Osteoblast (primary cell): ENCODE data around the gene BRD2. TPM values are rescaled to one million over a fixed set of nuclear protein-coding genes. Genes with fewer than 3 reads are reported as not detected.

ENCODE experiments used
- DNase-seq: peaks from one replicate; pipeline ENCODE4 v3.0.0; 2011; ENCODE audit warnings: low spot score, mixed read lengths; ENCODE audit not compliant: insufficient read length; ENCODE audit errors: missing footprints
- H2AFZ ChIP-seq: 2 replicates; pipeline ENCODE4 v1.6.0; 2011; ENCODE audit warnings: mild to moderate bottlenecking, low read length
- H3K27ac ChIP-seq: 2 replicates; pipeline ENCODE4 v1.5.1; 2011; ENCODE audit warnings: mild to moderate bottlenecking, low read depth, low read length, moderate library complexity
- H3K27me3 ChIP-seq: 2 replicates; pipeline ENCODE4 v1.6.0; 2012; ENCODE audit warnings: mild to moderate bottlenecking, control low read depth, inconsistent platforms, low read length, moderate library complexity; ENCODE audit not compliant: insufficient read depth
- H3K36me3 ChIP-seq: 2 replicates; pipeline ENCODE4 v1.5.1; 2011; ENCODE audit warnings: mild to moderate bottlenecking, low read length, control low read depth, moderate library complexity; ENCODE audit not compliant: insufficient read depth
- H3K4me1 ChIP-seq: 2 replicates; pipeline ENCODE4 v1.5.1; 2011; ENCODE audit warnings: mild to moderate bottlenecking, low read length, control low read depth, moderate library complexity; ENCODE audit not compliant: insufficient read depth
- H3K4me2 ChIP-seq: 2 replicates; pipeline ENCODE4 v1.6.0; 2011; ENCODE audit warnings: mild to moderate bottlenecking, low read length; ENCODE audit not compliant: insufficient read depth
- H3K4me3 ChIP-seq: fragments of 200-600 bp; sonication (generic); 3 replicates; pipeline ENCODE4 v1.5.1; 2012; ENCODE audit warnings: mild to moderate bottlenecking, low read length, inconsistent platforms; ENCODE audit not compliant: insufficient read depth
- H3K79me2 ChIP-seq: 2 replicates; pipeline ENCODE4 v1.6.0; 2012; ENCODE audit warnings: mild to moderate bottlenecking, low read length, control low read depth, inconsistent platforms; ENCODE audit not compliant: insufficient read depth
- H3K9me3 ChIP-seq: 2 replicates; pipeline ENCODE4 v1.5.1; 2011; ENCODE audit warnings: low read depth, low read length, control low read depth
- H4K20me1 ChIP-seq: 2 replicates; pipeline ENCODE4 v1.6.0; 2012; ENCODE audit warnings: mild to moderate bottlenecking, low read length, control low read depth; ENCODE audit not compliant: insufficient read depth
- total RNA-seq: library from RNA; depleted of rRNA; stranded (reverse); fragments of >200 nt; gene quantifications from 2 replicates; pipeline ENCODE4 v1.2.3, GENCODE V29; 2012
- TF ChIP-seq, protein P1 (sequence below): IDR thresholded peaks from 2 replicates; pipeline ENCODE4 v1.5.1; 2011; ENCODE audit warnings: mild to moderate bottlenecking, low read depth, low read length, moderate library complexity; ENCODE audit errors: extremely low read depth

Gene BRD2
- total RNA-seq, 1 donor, result 119 TPM

DNA sequence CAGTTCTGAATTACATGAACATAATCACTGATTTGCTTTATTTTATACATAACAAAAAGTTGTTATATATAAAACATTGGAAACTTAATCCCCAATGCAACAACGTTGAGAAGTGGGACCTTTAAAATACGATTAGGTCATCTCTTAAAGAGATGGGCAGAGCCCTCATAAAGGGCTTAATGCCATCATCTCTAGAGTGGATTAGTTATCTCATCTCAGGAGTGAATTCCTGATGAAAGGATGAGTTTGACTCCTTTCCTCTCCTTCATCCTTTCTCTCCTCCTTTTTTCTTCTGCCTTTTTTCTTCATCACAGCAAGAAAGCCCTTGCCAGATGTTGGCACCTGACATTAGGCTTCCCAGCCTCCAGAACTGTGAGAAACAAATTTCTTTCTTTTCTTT, 27.1 kb downstream of the BRD2 start:
- Histone ChIP-seq H3K4me1 (no peaks in the 10 kb centered on the region), H3K4me2 (no peak overlapping the region), H3K27ac (no peak overlapping the region), H2AFZ (no peak overlapping the region), H4K20me1 (no peaks in the 10 kb centered on the region), H3K9me3 (no peaks in the 10 kb centered on the region), H3K79me2 (no peaks in the 10 kb centered on the region), H3K27me3 (peaks cover 33% of the 10 kb centered on the region), H3K4me3 (no peak overlapping the region), H3K36me3 (no peaks in the 10 kb centered on the region)
- TF ChIP-seq, protein P1, sequence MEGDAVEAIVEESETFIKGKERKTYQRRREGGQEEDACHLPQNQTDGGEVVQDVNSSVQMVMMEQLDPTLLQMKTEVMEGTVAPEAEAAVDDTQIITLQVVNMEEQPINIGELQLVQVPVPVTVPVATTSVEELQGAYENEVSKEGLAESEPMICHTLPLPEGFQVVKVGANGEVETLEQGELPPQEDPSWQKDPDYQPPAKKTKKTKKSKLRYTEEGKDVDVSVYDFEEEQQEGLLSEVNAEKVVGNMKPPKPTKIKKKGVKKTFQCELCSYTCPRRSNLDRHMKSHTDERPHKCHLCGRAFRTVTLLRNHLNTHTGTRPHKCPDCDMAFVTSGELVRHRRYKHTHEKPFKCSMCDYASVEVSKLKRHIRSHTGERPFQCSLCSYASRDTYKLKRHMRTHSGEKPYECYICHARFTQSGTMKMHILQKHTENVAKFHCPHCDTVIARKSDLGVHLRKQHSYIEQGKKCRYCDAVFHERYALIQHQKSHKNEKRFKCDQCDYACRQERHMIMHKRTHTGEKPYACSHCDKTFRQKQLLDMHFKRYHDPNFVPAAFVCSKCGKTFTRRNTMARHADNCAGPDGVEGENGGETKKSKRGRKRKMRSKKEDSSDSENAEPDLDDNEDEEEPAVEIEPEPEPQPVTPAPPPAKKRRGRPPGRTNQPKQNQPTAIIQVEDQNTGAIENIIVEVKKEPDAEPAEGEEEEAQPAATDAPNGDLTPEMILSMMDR, result no peak
- no peak for DNase-seq

- Histone ChIP-seq H3K4me2 (no peak overlapping the region), H3K27me3 (peaks cover 47% of the 10 kb centered on the region), H3K4me3 (no peak overlapping the region), H3K36me3 (no peaks in the 10 kb centered on the region), H4K20me1 (no peaks in the 10 kb centered on the region), H2AFZ (no peak overlapping the region), H3K4me1 (no peaks in the 10 kb centered on the region), H3K79me2 (no peaks in the 10 kb centered on the region), H3K9me3 (no peaks in the 10 kb centered on the region), H3K27ac (no peak overlapping the region)
- TF ChIP-seq, protein P1, result no peak
- no peak for DNase-seq
Measured at GRCh38 chr6:33000055-33000454, 31.7 kb downstream of the BRD2 start.

DNA sequence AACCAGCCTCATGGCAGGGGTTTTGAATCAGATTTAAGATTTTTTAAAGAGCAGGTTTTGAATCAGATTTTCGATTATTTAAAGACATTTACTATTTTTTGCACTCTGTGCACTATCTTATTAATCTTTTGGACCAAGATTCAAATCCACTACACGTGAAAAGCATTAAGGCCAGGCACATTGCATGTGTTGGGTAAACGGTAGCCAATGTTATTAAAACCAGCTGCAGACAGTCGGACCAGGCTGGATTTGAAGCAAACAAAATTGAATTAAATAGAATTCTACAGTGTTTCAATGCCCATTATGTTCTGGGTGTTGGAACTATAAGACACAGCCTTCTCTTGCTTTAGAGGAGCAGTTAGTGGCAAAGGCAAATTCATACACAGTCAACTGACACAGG, 33.3 kb downstream of the BRD2 start:
- H3K27me3 ChIP-seq, result peaks cover 48% of the 10 kb centered on the region
- H2AFZ ChIP-seq, result no peak overlapping the region
- H3K9me3 ChIP-seq, result no peaks in the 10 kb centered on the region
- no peaks in the 10 kb centered on the region for H4K20me1 ChIP-seq
- H3K79me2 ChIP-seq, result no peaks in the 10 kb centered on the region
- no peaks in the 10 kb centered on the region for H3K36me3 ChIP-seq
- no peaks in the 10 kb centered on the region for H3K4me1 ChIP-seq
- no peak overlapping the region for H3K27ac ChIP-seq
- no peak overlapping the region for H3K4me2 ChIP-seq
- DNase-seq, result no peak
- TF ChIP-seq, protein P1, result no peak
- no peak overlapping the region for H3K4me3 ChIP-seq

- Histone ChIP-seq H4K20me1 (no peaks in the 10 kb centered on the region), H3K79me2 (no peaks in the 10 kb centered on the region), H2AFZ (no peak overlapping the region), H3K27ac (no peak overlapping the region), H3K9me3 (no peaks in the 10 kb centered on the region), H3K4me3 (no peak overlapping the region), H3K27me3 (peaks cover 56% of the 10 kb centered on the region), H3K36me3 (no peaks in the 10 kb centered on the region), H3K4me2 (no peak overlapping the region), H3K4me1 (no peaks in the 10 kb centered on the region)
- TF ChIP-seq, protein P1, result no peak
- no peak for DNase-seq
Measured at GRCh38 chr6:33004940-33005339, 36.5 kb downstream of the BRD2 start.
